ENCODE results near the gene C4orf50. TPM values are rescaled to one million over a fixed set of nuclear protein-coding genes. Genes with fewer than 3 reads are reported as not detected.

Gene C4orf50
- total and polyA plus RNA-seq, 2 of the 8 experiments (the other 6 are each of a cell fraction or from before 2014, with no cell fraction given), result 0.08 to 0.22 TPM

DNA sequence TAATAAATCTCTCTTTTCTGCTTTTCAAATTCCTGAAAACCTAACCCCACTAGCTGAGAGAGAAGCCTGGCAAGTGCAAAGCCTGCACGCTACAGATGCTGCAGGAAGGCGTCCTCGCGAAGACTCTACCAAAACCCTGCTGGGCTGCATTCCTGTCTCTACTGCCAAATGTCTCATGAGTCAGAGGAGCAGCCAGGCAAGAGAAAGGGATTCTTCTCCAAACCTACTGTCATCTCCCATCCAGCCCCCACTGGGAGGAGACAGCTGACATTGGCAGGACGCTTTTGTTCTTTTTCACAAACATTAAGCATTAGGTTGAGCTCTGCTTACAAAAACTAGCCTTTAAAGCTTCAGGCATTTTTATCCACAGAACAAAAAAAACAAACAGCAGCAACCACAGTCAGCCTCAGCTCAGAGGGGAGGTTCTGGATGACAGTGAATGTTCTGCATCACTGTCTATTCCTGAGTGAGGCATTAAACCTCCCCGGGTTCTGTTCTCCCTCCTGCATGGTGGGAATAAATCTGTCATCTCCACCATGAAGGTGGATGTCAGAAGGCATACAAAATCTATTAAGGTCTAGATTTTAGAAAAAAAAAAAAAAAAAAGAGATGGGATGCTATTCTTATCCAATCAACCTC is 143.3 kb downstream of the C4orf50 start (continued):
- TF ChIP-seq ZNF274 (IDR thresholded peaks at IDR 0.05; ENCODE audit: borderline replicate concordance, extremely low read depth, low read length) (no peak), KDM4A (IDR thresholded peaks at IDR 0.05; ENCODE audit: low read depth, low read length, severe bottlenecking) (no peak), POLR2A (IDR thresholded peaks at IDR 0.05; ENCODE audit: control extremely low read depth in 1 of 2, low read depth in 2 of 2, low read length in 2 of 2) (no peak), EZH2 (IDR thresholded peaks at IDR 0.05; ENCODE audit: low read depth, low read length, severe bottlenecking) (no peak), JUND (IDR thresholded peaks at IDR 0.05; ENCODE audit: low read length) (peak; percentile 82), SAP30 (IDR thresholded peaks at IDR 0.05; ENCODE audit: insufficient read depth, insufficient replicate concordance, low read length) (no peak), GTF2F1 (IDR thresholded peaks at IDR 0.05; ENCODE audit: borderline replicate concordance, low read depth, low read length) (no peak), CTBP2 (IDR thresholded peaks at IDR 0.05; ENCODE audit: borderline replicate concordance, insufficient read depth, insufficient read length, low read length) (peak; percentile 60), CEBPB (IDR thresholded peaks at IDR 0.05; ENCODE audit: low read depth, low read length) (no peak), RFX5 (IDR thresholded peaks at IDR 0.05; ENCODE audit: borderline replicate concordance, low read depth, low read length) (no peak), SP1 (IDR thresholded peaks at IDR 0.05; ENCODE audit: low read depth, low read length) (0 out of 2 replicates have a peak, but pooled peaks have one; percentile 22), PHF8 (conservative IDR thresholded peaks at IDR 0.05; ENCODE audit: low read depth, low read length) (no peak), BACH1 (IDR thresholded peaks at IDR 0.05; ENCODE audit: low read length) (no peak), TCF12 (IDR thresholded peaks at IDR 0.05; ENCODE audit: low read depth, low read length) (no peak)

Measured in H1 (cell line).